HS-27A (cell line): ENCODE data around the gene SOWAHA.

Source experiments
- DNase-seq: peaks from one replicate; pipeline ENCODE4 v3.0.0-alpha.2; 2012; ENCODE audit warnings: low read depth, missing footprints

The SOWAHA gene

GRCh38 chr5:132812781-132813598 is at the start of gene SOWAHA:
SOWAHA (plus strand) TSS chr5:132813302; CDS start chr5:132813622, 320 bp downstream.
- no peak for DNase-seq

DNA sequence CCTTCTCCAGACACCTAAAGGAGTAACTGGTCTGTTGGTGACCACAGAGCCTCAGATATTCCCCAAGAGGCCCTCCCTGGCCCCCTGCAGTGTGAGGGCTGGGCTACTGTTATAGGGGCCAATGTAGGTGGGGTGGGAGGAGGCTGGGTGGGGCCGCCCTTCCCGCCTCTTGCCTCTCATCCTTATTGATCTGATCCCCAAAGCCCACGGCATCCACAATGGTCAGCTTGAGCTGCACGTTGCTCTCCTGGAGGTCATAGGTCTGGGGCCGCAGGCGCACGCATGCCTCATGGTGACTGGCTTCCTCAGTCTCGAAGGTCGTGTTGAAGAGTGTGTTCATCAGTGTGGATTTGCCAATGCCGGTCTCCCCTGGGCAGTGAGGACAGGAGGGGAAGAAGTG is 49.1 kb upstream of the SOWAHA start:
- no peak for DNase-seq

- no peak for DNase-seq
These were observed 48.3 kb upstream of the SOWAHA start for GRCh38 chr5:132764671-132765238.

- DNase-seq: no peak
These were observed 47.6 kb upstream of the SOWAHA start for GRCh38 chr5:132765311-132766019.

GRCh38 chr5:132766020-132766805 is 46.9 kb upstream of the SOWAHA start:
- no peak for DNase-seq

DNA sequence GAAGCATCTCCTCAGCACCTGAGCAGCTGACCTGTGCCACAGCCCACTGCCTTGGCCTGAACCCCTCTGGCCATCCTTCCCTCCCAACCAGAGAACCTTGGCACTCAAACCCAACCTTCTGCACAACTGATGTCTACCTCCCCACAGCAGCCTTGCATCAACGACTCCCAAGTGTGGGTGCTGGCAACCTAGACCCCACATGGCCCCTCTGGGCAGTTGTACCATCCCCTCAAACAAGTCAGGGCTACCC is 46.4 kb upstream of the SOWAHA start:
- DNase-seq: no peak

DNA sequence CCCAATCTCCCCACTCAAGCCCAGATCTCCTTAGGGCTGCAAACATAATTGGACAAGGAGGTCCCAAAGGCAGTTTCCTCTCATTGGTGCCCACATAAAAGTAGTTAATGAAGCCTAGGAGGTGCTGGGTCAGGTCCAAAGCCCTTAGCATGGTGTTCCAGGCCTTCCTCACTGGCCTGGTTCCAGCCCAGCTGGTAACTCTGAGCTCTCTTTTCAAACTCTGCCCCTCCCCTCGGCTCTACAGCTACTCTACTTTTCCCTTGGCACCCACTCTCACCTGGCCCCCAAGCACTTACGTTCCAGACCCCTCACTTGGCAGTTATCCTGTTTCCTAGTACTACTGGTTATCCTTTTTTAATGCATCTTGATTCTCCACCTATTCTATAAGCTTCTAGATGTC is 46.0 kb upstream of the SOWAHA start:
- no peak for DNase-seq

DNA sequence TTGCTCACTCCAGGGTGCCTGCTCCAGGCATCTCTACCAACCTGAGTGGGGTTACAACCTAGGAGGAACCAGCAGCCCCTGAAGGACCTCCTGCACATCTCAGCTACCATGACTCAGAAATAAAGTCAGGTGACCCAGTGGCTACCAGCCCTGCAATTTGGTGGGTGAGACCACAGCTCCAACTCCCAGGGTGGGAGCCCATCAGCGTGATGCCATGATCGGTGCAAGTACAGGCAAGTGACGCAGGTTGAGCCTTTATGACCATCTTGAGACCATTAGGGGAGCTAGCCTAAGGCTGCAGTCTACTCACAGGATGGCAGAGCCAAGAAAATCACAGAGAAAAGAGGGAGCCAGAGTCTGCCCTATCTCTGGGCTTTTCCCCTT is 44.6 kb upstream of the SOWAHA start:
- DNase-seq: no peak

DNA sequence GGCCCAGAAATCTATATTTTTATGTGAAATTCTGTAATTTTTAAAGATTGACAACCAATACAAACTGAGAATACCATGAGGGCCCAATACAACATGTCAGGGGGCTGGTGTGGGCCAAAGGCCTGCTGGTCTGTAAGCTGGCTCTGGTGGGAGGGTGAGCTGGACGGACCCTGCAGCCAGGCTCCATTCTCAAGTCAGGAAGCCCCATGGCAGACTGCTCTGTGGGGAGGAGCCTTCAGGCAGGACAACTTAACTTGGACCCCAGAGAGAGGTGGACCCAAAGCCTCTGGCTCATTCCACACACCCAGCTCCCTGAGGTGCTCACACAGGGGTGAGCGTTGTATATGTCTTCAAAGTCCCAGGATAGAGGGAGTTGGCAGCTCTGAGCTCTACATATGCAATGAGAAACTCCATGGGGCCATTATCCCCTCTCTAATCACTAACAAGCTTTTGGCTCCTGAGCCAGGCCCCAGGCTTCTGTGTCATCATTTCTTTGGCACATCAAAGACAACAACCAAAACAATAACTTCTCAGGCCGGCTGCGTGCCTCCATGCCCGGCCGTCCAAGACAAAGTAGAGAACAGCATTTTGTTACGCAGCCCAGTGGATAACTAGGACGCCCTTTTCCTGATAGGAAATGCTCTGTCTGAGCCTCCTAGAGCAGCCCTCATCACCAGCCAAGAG is 42.5 kb upstream of the SOWAHA start:
- no peak for DNase-seq

- no peak for DNase-seq
These were observed 41.6 kb upstream of the SOWAHA start for GRCh38 chr5:132771503-132771998.

GRCh38 chr5:132772291-132773070 is 40.6 kb upstream of the SOWAHA start:
- DNase-seq: no peak

- DNase-seq: no peak
These were observed 40.0 kb upstream of the SOWAHA start for GRCh38 chr5:132773114-132773513.

GRCh38 chr5:132773601-132774355 is 39.3 kb upstream of the SOWAHA start:
- DNase-seq: no peak

DNA sequence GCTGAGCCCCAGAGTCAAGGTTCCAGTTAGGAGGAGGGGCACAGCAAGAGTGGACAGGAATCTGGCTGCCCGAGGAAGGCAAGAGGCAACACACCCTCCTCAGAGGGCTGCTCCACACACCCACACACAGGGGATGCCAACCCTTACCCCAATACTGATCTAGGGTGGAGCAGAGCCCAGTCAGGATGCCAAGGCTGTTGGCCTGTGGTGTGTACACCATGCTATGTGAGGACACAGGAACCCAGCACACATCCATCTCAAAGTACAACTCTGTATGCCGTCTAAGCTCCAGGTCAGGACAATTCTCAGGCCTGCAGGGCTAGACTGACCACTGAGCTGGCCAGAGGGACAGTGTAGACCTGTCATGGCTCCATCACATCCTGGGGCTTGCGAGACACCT is 38.7 kb upstream of the SOWAHA start:
- no peak for DNase-seq

DNA sequence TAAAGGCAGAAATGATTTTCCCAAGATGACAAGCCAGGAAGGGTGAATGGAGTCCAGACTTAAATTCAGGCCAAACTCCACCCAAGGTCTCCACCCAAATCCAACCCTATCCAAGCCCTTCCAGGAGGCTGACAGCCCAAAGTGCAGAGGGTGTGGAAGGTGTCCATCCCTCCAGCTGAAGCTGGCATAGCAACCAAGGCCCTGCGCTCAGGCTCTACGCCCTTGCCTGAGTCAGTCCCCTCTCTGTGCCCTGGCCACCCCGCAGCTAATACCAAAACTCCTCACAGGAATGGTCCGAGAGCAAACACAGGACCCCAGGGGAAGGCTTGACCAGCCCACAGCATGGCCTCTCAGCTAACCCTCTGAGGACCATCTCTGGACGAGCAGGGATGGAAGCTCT is 38.2 kb upstream of the SOWAHA start:
- DNase-seq: no peak

DNA sequence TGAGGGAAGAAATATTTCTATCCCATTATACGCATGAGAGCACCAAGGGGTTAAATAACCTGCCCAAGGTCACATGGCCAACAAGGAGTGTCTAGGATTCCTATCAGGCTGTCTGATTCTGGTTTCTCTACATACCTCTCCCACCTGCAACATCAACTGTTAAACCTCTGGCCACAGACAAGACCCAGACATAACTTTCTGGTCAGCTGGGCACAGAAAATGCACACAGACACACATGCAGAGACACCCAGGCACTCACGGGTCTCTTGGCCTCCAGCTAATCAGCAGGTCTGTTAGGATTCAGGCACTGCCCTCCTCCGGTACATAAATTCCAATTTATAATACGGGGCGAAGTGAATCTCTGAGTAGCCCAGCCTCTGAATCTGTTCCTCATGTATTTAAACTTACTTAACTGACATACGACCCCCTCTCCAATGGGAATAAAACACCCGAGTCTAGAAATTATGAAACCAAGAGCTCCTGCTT is 37.6 kb upstream of the SOWAHA start:
- DNase-seq: no peak

GRCh38 chr5:132776131-132776937 is 36.8 kb upstream of the SOWAHA start:
- no peak for DNase-seq

DNA sequence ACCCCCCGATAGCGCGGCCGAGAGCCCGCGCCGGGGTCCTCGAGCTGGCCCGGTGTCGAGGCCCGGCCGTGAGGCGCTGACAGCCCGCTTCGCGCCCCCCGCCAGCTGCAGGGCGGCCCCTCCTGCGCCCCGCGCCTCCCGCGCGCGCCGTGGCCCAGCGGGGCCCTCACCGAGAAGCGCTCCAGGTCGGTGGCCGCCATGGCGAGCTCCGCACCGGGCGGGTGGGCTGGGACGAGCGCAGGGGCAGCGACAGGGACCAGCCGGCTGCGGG is 36.2 kb upstream of the SOWAHA start:
- no peak for DNase-seq

DNA sequence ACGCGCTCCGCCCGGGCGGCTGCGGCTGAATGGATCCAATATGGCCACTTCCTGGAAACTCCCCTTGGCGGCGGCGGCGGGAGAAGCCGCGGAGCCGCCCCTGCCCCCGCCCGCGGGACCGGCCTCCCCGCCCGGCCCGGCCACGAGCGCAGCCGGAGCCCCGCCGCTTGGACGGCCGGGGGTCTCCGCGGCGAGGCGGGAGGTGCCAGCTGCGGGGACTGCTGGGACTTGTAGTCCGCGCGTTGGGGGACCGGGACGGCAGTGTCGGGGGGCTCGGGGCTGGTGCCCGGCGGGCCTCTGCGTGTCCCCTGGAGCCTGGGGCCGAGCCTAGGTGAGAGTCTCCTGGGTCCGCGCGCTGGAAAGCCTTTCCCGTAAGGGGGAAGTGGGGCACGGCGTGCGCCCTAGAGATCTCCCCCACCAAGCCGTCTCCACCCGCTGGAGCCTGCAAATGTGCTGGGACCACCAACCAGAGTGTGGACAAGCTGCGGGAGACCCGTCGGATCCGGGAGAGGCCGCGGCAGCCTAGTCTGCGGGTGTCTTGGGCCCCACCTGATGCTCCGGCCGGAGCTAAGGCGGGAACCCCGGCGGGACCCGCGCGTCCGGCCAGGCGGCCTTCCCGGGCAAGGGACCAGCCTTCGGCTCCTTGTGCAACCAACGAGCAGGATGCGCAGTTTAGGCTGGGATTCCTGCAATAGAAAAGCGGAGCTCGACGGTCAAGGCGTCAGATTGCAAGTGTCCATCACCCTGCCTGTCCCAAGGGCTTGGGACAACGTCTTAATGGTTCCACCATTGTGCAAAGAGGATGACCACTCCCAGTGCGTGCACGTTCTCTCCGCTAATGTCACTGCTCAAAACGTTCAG is 35.7 kb upstream of the SOWAHA start, which contains the start of gene SEPTIN8:
SEPTIN8 (minus strand) TSS at position 31 of the 861 bp plus-strand sequence. CDS start 102 bp downstream, outside the sequence.
- no peak for DNase-seq
